Liver (tissue), 9 donors: ENCODE measurements around the gene HOXB8. TPM values are rescaled to one million over a fixed set of nuclear protein-coding genes. Genes with fewer than 3 reads are reported as not detected.

ENCODE experiments used
- DNase-seq: peaks from one replicate; pipeline ENCODE4 v3.0.0-alpha.2; 2017; ENCODE audit warnings: low spot score
- H3K27ac ChIP-seq, 2 donors: one replicate each; pipeline ENCODE4 v1.7.0; 2013; ENCODE audit warnings: inconsistent platforms in 2 of 2, low read length in 2 of 2, control low read depth in 1 of 2, low read depth in 1 of 2, mild to moderate bottlenecking in 1 of 2
- H3K27me3 ChIP-seq, 4 donors: one replicate each; pipeline versions ENCODE4 v1.6.1 to v1.7.0; 2013; ENCODE audit warnings: low read length in 3 of 4, inconsistent platforms in 1 of 4, mild to moderate bottlenecking in 1 of 4, moderate library complexity in 1 of 4; ENCODE audit not compliant: control insufficient read depth in 4 of 4, insufficient read depth in 4 of 4
- H3K36me3 ChIP-seq, 4 donors: one replicate each; pipeline versions ENCODE4 v1.6.1 to v1.7.0; 2013; ENCODE audit warnings: low read length in 3 of 4, mild to moderate bottlenecking in 3 of 4, low read depth in 1 of 4, moderate library complexity in 1 of 4; ENCODE audit not compliant: control insufficient read depth in 4 of 4, insufficient read depth in 3 of 4
- H3K4me1 ChIP-seq, 4 donors: one replicate each; pipeline versions ENCODE4 v1.6.1 to v1.7.0; 2013; ENCODE audit warnings: low read length in 3 of 4, mild to moderate bottlenecking in 3 of 4, moderate library complexity in 1 of 4; ENCODE audit not compliant: control insufficient read depth in 4 of 4, insufficient read depth in 4 of 4
- H3K4me3 ChIP-seq, 3 donors: one replicate each; pipeline versions ENCODE4 v1.6.1 to v1.7.0; 2013; ENCODE audit warnings: low read length in 3 of 3, control low read depth in 1 of 3, low read depth in 1 of 3, mild to moderate bottlenecking in 1 of 3
- H3K9ac ChIP-seq, 2 donors: one replicate each; pipeline ENCODE4 v1.7.0; 2013; ENCODE audit warnings: low read length in 2 of 2, mild to moderate bottlenecking in 2 of 2, moderate library complexity in 2 of 2, control low read depth in 1 of 2, low read depth in 1 of 2
- H3K9me3 ChIP-seq, 4 donors: one replicate each; pipeline versions ENCODE4 v1.6.1 to v1.7.0; 2013; ENCODE audit warnings: low read length in 3 of 4; ENCODE audit not compliant: control insufficient read depth in 4 of 4
- ATF3 ChIP-seq: IDR thresholded peaks from 2 replicates; pipeline ENCODE4 v1.6.1; 2016; ENCODE audit warnings: antibody characterized with exemption
- CTCF ChIP-seq: fragments of 150-350 bp; IDR thresholded peaks from 2 replicates; pipeline ENCODE4 v1.5.1; 2017; ENCODE audit warnings: improper control_type of control experiment, low read depth, low read length; ENCODE audit not compliant: missing input control
- EGR1 ChIP-seq, 2 donors: IDR thresholded peaks; 2 replicates each; pipeline ENCODE4 v1.6.1; 2016 to 2018; ENCODE audit warnings: antibody characterized with exemption in 2 of 2, low read depth in 2 of 2
- FOXA1 ChIP-seq: IDR thresholded peaks from 2 replicates; pipeline ENCODE4 v1.6.1; 2016; ENCODE audit warnings: antibody characterized with exemption
- FOXA2 ChIP-seq: IDR thresholded peaks from 2 replicates; pipeline ENCODE4 v1.6.1; 2016; ENCODE audit warnings: antibody characterized with exemption
- GABPA ChIP-seq, 2 donors: IDR thresholded peaks in 1 of 2; conservative IDR thresholded peaks in 1 of 2; 2 replicates each; pipeline ENCODE4 v1.6.1; 2016; ENCODE audit warnings: antibody characterized with exemption in 2 of 2, mild to moderate bottlenecking in 1 of 2, moderate library complexity in 1 of 2
- HNF4A ChIP-seq, 2 donors: conservative IDR thresholded peaks; 2 replicates each; pipeline ENCODE4 v1.6.1; 2016; ENCODE audit warnings: antibody characterized with exemption in 2 of 2, mild to moderate bottlenecking in 2 of 2
- HNF4G ChIP-seq: IDR thresholded peaks from 2 replicates; pipeline ENCODE4 v1.6.1; 2016; ENCODE audit warnings: antibody characterized with exemption
- JUND ChIP-seq, 2 donors: IDR thresholded peaks; 2 replicates each; pipeline ENCODE4 v1.6.1; 2016; ENCODE audit warnings: antibody characterized with exemption in 2 of 2
- MAX ChIP-seq: IDR thresholded peaks from 2 replicates; pipeline ENCODE4 v1.6.1; 2016; ENCODE audit warnings: antibody characterized with exemption
- NR2F2 ChIP-seq: IDR thresholded peaks from 2 replicates; pipeline ENCODE4 v1.6.1; 2016; ENCODE audit warnings: antibody characterized with exemption
- REST ChIP-seq: IDR thresholded peaks from 2 replicates; pipeline ENCODE4 v1.6.1; 2016; ENCODE audit warnings: antibody characterized with exemption, mild to moderate bottlenecking
- RXRA ChIP-seq, 2 donors: IDR thresholded peaks; 2 replicates each; pipeline ENCODE4 v1.6.1; 2017 to 2018; ENCODE audit warnings: antibody characterized with exemption in 2 of 2, mild to moderate bottlenecking in 1 of 2
- SP1 ChIP-seq: IDR thresholded peaks from 2 replicates; pipeline ENCODE4 v1.6.1; 2018; ENCODE audit warnings: antibody characterized with exemption, mild to moderate bottlenecking
- TAF1 ChIP-seq: conservative IDR thresholded peaks from 2 replicates; pipeline ENCODE4 v1.6.1; 2016; ENCODE audit warnings: antibody characterized with exemption, mild to moderate bottlenecking
- YY1 ChIP-seq: IDR thresholded peaks from 2 replicates; pipeline ENCODE4 v1.6.1; 2016; ENCODE audit warnings: antibody characterized with exemption, mild to moderate bottlenecking
- ZBTB33 ChIP-seq: IDR thresholded peaks from 2 replicates; pipeline ENCODE4 v1.6.1; 2016; ENCODE audit warnings: antibody characterized with exemption
- WGBS: extraction: QIAGEN DNeasy Blood & Tissue Kit; methylation state at CpG from one replicate; pipeline ENCODE4 v1.1.7; 2013; 5-methylcytosine and 5-hydroxymethylcytosine counted together
- polyA plus RNA-seq, 2 donors: library from polyadenylated mRNA; stranded (reverse) in 1 of 2; unstranded in 1 of 2; fragments of 200-250 nt in 1 of 2; fragments of >200 nt in 1 of 2; fragmentation: Nextera tagmentation in 1 of 2; extraction: Ambion mirVana in 1 of 2; gene quantifications; one replicate each; pipeline versions ENCODE4 v1.2.1 to v1.2.3, GENCODE V29; 2013 to 2015
- total RNA-seq, 2 donors: library from RNA; depleted of rRNA; stranded (reverse); fragments of >200 nt; gene quantifications; one replicate each; pipeline ENCODE4 v1.2.3, GENCODE V29; 2014
- donor health status: healthy.
- donor health status: healthy.
- donor health status: healthy.
- donor health status: healthy.
- donor health status: healthy.

The HOXB8 gene
- total and polyA plus RNA-seq, 4 donors = not detected

GRCh38 chr17:48630009-48630924 lies 15.2 kb upstream of the HOXB8 start:
- Histone ChIP-seq H3K27ac (no peak overlapping the region), H3K9me3 (no peaks in the 10 kb centered on the region), H3K36me3 (no peaks in the 10 kb centered on the region), H3K4me3 (no peak overlapping the region), H3K9ac (no peak overlapping the region), H3K27me3 (peaks cover 10 to 62% (median 36%) of the 10 kb centered on the region in 4 donors), H3K4me1 (peaks cover 8 to 10% (median 8%) of the 10 kb centered on the region in 4 donors)
- TF ChIP-seq GABPA (IDR thresholded peaks at IDR 0.05 in 1 of 2, conservative IDR thresholded peaks at IDR 0.05 in 1 of 2) = no peak
- TF ChIP-seq SP1 = no peak
- no peak for TF ChIP-seq RXRA (IDR thresholded peaks at IDR 0.05)
- no peak for TF ChIP-seq JUND (IDR thresholded peaks at IDR 0.05)
- no peak for TF ChIP-seq MAX
- TF ChIP-seq FOXA1 = no peak
- no peak for TF ChIP-seq HNF4G
- TF ChIP-seq REST = no peak
- TF ChIP-seq HNF4A (conservative IDR thresholded peaks at IDR 0.05) = no peak
- no peak for TF ChIP-seq YY1
- no peak for TF ChIP-seq ATF3
- TF ChIP-seq TAF1 = no peak
- TF ChIP-seq ZBTB33 = no peak
- TF ChIP-seq NR2F2 = no peak
- no peak for TF ChIP-seq CTCF
- no peak for TF ChIP-seq FOXA2
- no peak for TF ChIP-seq EGR1 (IDR thresholded peaks at IDR 0.05; ENCODE audit: low read depth in 2 of 2)
- 25% methylated on average over 15 of the region's 15 CpGs for WGBS
- no peak for DNase-seq
